GM18873 (cell line): Measurements from ENCODE around the gene CFAP45.
A peak's percentile ranks its signal among the peaks of the same experiment; 100 is the strongest.

Experiments used
- ATAC-seq: cut with Tn5 transposase; IDR thresholded peaks from one replicate; pipeline ENCODE4 v1.9.1; 2021; ENCODE audit warnings: mild to moderate bottlenecking, moderate library complexity, moderate number of reproducible peaks; ENCODE audit not compliant: unreplicated experiment, low FRiP score

CFAP45 gene

GRCh38 chr1:159924791-159925718, 25.1 kb upstream of the CFAP45 start, which contains the start of gene TAGLN2:
TSS of gene TAGLN2 (minus strand) at chr1:159925507. CDS start at chr1:159920509, 4,998 bp downstream.
- peak; percentile 54 for ATAC-seq

GRCh38 chr1:159924025-159924790, 24.2 kb upstream of the CFAP45 start:
- no peak for ATAC-seq

- peak; percentile 23 for ATAC-seq
Measured at GRCh38 chr1:159923203-159924024, 23.4 kb upstream of the CFAP45 start.

DNA sequence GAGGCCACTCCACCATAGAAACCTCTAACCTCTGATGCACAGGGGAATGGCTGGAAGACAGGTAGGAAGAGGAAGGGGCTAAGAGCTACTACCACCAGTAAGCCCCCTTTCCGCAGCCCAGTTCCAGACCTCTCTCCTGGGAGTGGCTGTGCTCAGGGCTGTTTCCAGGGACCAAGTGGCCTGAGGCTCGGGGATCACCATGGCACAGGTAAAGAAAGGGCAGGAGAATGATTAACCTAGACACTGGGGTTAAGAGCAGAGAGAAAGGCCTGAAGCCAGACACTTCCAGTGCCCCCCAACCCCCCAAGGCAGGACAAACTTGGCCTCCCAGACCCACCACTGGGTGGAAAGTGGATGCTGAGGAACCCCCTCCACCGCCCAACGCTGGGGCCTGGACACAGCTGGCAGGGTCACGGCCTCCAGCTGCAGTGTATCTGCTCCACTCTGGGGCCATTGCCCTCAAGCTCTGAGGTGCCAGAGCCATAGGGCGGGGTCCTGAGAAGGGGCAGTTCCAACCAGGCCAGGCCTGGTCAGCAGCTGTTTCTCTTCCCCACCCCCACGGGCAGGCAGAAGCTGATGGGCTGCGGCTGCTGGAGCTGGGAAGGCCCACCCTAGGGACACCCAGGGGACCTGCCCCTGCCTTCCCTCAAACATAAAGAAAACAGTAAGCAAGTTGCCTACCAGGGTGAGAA, 22.7 kb upstream of the CFAP45 start:
- no peak for ATAC-seq

- no peak for ATAC-seq
Measured at GRCh38 chr1:159921700-159922504, 21.9 kb upstream of the CFAP45 start.

- peak; percentile 35 for ATAC-seq
Measured at GRCh38 chr1:159921251-159921650, 21.3 kb upstream of the CFAP45 start.

DNA sequence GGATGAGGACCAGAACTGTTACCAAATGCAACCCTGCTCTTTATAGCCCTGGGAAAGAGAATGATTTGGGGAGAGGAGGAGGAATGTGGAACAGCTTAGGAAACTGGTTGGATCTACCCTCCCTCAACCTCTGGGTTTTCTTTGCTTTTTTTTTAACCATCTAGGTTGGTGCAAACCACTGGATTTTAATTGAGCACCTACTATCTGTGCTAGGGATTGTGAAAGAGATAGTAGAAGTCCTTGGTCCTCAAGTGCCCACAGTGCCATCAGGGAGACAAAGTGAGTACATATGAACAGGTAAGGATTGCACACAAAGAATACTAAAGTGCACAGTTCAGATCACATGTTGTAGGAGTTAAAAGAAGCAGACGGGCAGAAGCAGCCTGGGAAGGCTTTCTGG, 20.7 kb upstream of the CFAP45 start:
- no peak for ATAC-seq

GRCh38 chr1:159920202-159920601, 20.2 kb upstream of the CFAP45 start:
- ATAC-seq: no peak

- ATAC-seq: no peak
Measured at GRCh38 chr1:159919236-159919865, 19.4 kb upstream of the CFAP45 start.

- ATAC-seq: no peak
Measured at GRCh38 chr1:159918352-159919200, 18.6 kb upstream of the CFAP45 start.

GRCh38 chr1:159917533-159918351, 17.8 kb upstream of the CFAP45 start:
- ATAC-seq: no peak

- no peak for ATAC-seq
Measured at GRCh38 chr1:159916242-159917051, 16.5 kb upstream of the CFAP45 start.

- no peak for ATAC-seq
Measured at GRCh38 chr1:159915571-159916241, 15.7 kb upstream of the CFAP45 start.

- no peak for ATAC-seq
Measured at GRCh38 chr1:159914252-159915018, 14.5 kb upstream of the CFAP45 start.
